ENCODE data around the gene CDH4. TPM values are rescaled to one million over a fixed set of nuclear protein-coding genes. Genes with fewer than 3 reads are reported as not detected.

Gene CDH4
- total RNA-seq, 6 donors from 2014 or later: 0.20 to 1.0 (median 0.40) TPM; not detected in 1

DNA sequence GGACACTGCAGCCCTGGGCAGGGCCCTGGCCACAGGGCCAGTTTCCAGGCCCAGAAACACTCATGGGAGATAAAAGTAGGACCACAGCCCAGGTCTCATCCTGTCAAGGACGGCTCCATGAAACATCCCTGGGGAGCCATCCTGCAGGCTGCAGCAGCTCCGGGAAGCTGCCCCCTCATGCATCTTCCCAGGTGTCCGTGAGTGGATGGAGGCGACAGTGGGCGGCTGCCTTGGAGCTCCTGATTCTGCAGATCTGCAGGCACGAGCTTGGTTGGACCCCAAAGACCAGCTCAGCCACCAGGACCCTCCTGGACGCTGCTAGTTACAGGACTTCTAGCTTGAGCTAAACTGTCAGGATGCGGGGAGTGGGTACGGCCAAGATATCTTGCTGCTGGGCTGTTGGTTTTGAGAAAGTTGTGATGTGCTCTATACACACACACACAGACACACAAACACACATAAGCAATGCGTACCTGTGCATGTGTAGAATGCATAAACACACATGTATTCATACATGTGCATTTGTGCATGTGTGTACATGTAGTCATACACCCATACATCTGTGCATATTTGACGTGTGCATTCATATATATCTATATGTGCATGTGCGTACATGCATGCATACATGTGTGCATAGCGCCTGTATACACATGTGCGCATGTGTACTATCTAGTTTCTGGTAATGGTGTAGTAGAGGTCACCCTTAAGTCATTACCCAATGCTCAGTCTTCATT lies 515.9 kb downstream of the CDH4 start:
- no peak overlapping the region for H3K4me3 ChIP-seq
- H3K4me1 ChIP-seq: no peaks in the 10 kb centered on the region
- no peak overlapping the region for H3K27ac ChIP-seq
- no peak for TF ChIP-seq POLR2AphosphoS5 (IDR thresholded peaks at IDR 0.05)
- DNase-seq (peak in 1 of 2 donors; percentile 18), ATAC-seq (ENCODE audit: low FRiP score in 2 of 2) (no peak)
- H3K36me3 ChIP-seq: no peaks in the 10 kb centered on the region
- H3K9me3 ChIP-seq: no peaks in the 10 kb centered on the region
- no peaks in the 10 kb centered on the region for H3K27me3 ChIP-seq
- 85 to 91% methylated on average over 7 to 11 of the region's 14 CpGs for WGBS, 2 donors

DNA sequence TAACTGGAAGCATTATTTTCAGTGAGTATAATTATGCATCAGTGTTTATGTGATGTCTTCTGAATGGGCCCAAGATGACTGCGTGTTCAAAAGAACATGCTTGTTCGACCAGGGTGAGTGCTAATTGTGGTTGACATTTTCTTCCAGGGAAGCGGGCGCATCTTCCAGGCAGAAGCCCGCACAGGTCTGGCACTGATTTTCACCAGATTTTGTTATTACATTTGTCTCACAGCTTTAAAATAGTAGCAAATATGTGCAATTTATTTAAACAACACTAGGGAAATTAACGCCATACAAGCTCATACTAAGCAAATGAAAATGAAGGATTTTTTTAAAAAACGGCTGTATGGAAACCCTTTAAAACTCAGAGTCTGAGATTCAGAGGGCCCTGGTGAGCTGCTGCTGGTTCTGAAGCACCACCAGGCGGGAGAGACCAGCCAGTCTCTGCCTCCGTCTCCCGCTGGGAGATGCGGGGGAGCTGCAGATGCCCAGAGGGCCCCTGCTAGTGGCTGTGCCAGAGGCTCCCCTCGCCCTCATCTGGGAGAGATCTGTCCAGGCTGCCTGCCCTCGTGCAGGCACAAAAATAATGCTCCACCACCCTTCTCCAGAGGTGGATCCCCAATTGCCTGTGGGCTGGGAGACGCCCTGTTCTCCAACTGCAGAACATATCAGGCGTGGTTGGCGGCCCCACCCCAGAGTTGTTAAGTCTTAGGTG lies 516.7 kb downstream of the CDH4 start:
- Histone ChIP-seq H3K27me3 (no peaks in the 10 kb centered on the region), H3K9me3 (no peaks in the 10 kb centered on the region), H3K4me1 (no peaks in the 10 kb centered on the region), H3K27ac (no peak overlapping the region), H3K4me3 (no peak overlapping the region), H3K36me3 (no peaks in the 10 kb centered on the region)
- no peak for TF ChIP-seq POLR2AphosphoS5 (IDR thresholded peaks at IDR 0.05)
- TF ChIP-seq, protein P1, sequence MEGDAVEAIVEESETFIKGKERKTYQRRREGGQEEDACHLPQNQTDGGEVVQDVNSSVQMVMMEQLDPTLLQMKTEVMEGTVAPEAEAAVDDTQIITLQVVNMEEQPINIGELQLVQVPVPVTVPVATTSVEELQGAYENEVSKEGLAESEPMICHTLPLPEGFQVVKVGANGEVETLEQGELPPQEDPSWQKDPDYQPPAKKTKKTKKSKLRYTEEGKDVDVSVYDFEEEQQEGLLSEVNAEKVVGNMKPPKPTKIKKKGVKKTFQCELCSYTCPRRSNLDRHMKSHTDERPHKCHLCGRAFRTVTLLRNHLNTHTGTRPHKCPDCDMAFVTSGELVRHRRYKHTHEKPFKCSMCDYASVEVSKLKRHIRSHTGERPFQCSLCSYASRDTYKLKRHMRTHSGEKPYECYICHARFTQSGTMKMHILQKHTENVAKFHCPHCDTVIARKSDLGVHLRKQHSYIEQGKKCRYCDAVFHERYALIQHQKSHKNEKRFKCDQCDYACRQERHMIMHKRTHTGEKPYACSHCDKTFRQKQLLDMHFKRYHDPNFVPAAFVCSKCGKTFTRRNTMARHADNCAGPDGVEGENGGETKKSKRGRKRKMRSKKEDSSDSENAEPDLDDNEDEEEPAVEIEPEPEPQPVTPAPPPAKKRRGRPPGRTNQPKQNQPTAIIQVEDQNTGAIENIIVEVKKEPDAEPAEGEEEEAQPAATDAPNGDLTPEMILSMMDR (IDR thresholded peaks at IDR 0.05): no peak
- no peak for TF ChIP-seq EP300 (IDR thresholded peaks at IDR 0.05)
- 78 to 90% methylated on average over 10 to 16 of the region's 16 CpGs for WGBS, 2 donors
- no peak for DNase-seq
- ATAC-seq (ENCODE audit: low FRiP score in 2 of 2): no peak

DNA sequence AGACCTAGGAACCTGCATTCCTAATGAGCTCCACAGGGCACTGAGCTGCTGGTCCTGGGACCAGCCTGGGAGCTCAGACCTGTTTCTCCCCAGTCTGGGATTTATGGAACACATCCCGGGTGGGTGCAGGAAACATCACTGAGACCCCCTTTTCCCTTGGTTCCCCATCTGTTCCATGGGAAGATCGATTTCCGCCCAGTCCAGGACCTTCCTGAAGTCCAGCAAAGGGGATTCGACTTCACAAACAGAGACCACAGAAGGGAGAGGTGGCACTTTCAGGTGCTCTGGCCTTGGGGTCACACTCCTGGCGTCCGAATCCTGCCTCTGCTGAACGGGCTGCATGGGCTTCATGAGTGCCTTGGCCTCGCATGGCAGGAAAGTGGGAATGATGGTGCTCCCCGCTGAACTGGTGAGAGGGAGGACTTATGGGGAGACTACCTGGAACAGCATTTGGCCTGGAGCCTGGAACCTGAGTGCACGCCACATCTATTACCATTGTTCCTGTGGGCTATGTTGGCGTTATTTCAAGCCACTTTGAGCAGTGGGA lies 517.3 kb downstream of the CDH4 start:
- Histone ChIP-seq H3K4me3 (no peak overlapping the region), H3K27ac (no peak overlapping the region), H3K36me3 (no peaks in the 10 kb centered on the region), H3K4me1 (no peaks in the 10 kb centered on the region), H3K9me3 (no peaks in the 10 kb centered on the region), H3K27me3 (no peaks in the 10 kb centered on the region)
- DNase-seq: no peak
- ATAC-seq (ENCODE audit: low FRiP score in 2 of 2): no peak
- TF ChIP-seq POLR2A (IDR thresholded peaks at IDR 0.05) (no peak), POLR2AphosphoS5 (IDR thresholded peaks at IDR 0.05) (no peak), EP300 (IDR thresholded peaks at IDR 0.05) (no peak)
- TF ChIP-seq, protein P1 (IDR thresholded peaks at IDR 0.05): no peak
- 87 to 89% methylated on average over 7 to 11 of the region's 11 CpGs for WGBS, 2 donors

DNA sequence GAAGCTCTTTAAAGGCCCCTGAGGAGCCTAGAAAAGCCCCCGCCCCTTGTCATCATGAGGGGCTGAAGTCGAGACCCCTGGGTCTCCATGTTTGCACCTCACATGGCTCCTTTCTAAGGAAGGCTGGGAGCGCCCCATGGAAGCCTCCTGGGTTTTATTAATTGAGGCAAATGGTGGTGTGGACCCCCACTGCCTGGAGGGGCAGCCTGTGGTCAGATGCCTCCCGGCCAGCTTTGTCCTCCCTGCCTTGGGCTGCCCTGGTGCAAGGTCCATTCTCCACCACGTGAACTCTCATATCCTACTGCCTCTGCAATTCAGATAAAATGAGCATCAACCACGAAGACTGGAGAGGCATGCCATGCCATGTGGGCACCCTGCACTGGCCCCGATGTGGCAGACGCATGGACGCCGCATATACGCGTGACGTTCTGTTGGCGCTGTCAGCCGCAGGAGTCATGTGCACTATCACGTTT lies 518.1 kb downstream of the CDH4 start:
- no peak for DNase-seq
- Histone ChIP-seq H3K4me1 (no peaks in the 10 kb centered on the region), H3K36me3 (no peaks in the 10 kb centered on the region), H3K9me3 (no peaks in the 10 kb centered on the region), H3K27me3 (no peaks in the 10 kb centered on the region), H3K27ac (no peak overlapping the region), H3K4me3 (no peak overlapping the region)
- no peak for TF ChIP-seq POLR2A (IDR thresholded peaks at IDR 0.05)
- TF ChIP-seq, protein P1 (IDR thresholded peaks at IDR 0.05): no peak
- TF ChIP-seq EP300 (IDR thresholded peaks at IDR 0.05): no peak
- no peak for TF ChIP-seq POLR2AphosphoS5 (IDR thresholded peaks at IDR 0.05)
- WGBS, 2 donors: 95 to 96% methylated on average over 12 to 15 of the region's 16 CpGs
- no peak for ATAC-seq (ENCODE audit: low FRiP score in 2 of 2)

DNA sequence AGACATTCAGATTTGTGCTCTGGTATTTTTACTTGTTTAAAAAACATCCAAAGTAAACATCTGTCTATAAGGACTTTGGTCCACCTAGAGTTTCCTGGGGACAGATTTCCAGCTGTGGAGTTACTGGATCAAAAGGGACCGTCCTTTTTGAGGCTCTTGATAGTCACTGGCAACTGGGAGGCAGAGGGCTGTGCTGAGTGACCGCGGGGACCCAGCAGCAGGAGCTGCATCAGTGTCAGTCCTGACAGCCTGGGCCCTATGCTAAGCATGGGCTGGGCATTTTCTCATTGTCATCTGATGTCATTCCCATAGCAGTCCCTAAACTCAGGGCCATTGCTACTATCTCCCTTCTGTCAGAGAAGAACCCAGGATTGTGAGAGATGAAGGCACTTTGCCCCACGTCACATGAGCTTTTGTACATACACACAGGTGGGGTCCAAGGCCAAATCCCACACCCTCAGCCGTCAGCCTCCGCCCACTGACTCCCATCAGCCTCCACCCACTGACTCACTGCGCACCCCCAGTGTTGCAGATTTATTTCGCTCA lies 519.8 kb downstream of the CDH4 start:
- H3K9me3 ChIP-seq: no peaks in the 10 kb centered on the region
- WGBS, 2 donors: 82 to 88% methylated on average over 8 of the region's 8 CpGs
- no peaks in the 10 kb centered on the region for H3K4me1 ChIP-seq
- H3K27me3 ChIP-seq: no peaks in the 10 kb centered on the region
- TF ChIP-seq, protein P1 (IDR thresholded peaks at IDR 0.05): no peak
- TF ChIP-seq POLR2A (IDR thresholded peaks at IDR 0.05) (no peak), POLR2AphosphoS5 (IDR thresholded peaks at IDR 0.05) (no peak), EP300 (IDR thresholded peaks at IDR 0.05) (no peak)
- H3K27ac ChIP-seq: no peak overlapping the region
- no peak for DNase-seq
- no peak overlapping the region for H3K4me3 ChIP-seq
- H3K36me3 ChIP-seq: no peaks in the 10 kb centered on the region
- ATAC-seq (ENCODE audit: low FRiP score in 2 of 2): no peak

All from upper lobe of left lung (tissue), 6 donors.